Measurements from ENCODE around the gene ZBTB37. TPM values are rescaled to one million over a fixed set of nuclear protein-coding genes. Genes with fewer than 3 reads are reported as not detected.
"Not testable (repeated sequence)": the region's sequence is repeated elsewhere in the genome, so short reads cannot be mapped to it uniquely, and the experiment has no call there.

ZBTB37 gene
- total and polyA plus RNA-seq, 11 donors: 2.1 to 14.8 (median 7.8) TPM

DNA sequence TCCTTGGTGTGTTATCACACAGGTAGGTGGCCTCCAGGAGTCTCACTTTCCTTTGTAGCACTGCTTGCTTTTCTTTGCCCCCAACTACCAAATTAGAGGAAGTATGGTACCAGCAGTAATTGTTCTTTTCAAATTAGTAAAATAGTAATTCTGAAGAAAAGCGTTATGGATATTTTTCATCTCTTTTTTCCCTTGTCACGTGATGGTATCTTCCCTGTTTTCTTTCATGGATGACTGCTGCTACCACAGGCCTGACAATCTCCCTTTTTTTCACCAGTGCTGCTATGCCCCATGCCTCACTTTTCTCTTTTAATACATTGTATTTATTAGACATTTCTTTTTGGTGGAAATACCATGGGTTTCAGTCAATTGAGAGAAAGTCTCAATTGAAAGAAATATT is 3.3 kb downstream of the ZBTB37 start:
- peak overlapping the region in 1 of 12 donors; percentile 99 for H3K27ac ChIP-seq
- 48 to 93% (median 80%) methylated on average over 2 of the region's 2 CpGs for WGBS, 4 donors
- no peaks in the 10 kb centered on the region for H3K27me3 ChIP-seq
- no peaks in the 10 kb centered on the region for H3K9me3 ChIP-seq
- H3K36me3 ChIP-seq: peaks cover 0 to 62% (median 44%) of the 10 kb centered on the region in 9 donors
- H3K4me1 ChIP-seq: peaks cover 4 to 41% (median 32%) of the 10 kb centered on the region in 12 donors
- intact Hi-C loops (cut with DNase I): loop anchor here in 2 of 10 donors (10.0 kb wide), 2 partner anchors 63 to 93 kb away; no protein-coding TSS in a partner anchor
- TF ChIP-seq, protein P1, sequence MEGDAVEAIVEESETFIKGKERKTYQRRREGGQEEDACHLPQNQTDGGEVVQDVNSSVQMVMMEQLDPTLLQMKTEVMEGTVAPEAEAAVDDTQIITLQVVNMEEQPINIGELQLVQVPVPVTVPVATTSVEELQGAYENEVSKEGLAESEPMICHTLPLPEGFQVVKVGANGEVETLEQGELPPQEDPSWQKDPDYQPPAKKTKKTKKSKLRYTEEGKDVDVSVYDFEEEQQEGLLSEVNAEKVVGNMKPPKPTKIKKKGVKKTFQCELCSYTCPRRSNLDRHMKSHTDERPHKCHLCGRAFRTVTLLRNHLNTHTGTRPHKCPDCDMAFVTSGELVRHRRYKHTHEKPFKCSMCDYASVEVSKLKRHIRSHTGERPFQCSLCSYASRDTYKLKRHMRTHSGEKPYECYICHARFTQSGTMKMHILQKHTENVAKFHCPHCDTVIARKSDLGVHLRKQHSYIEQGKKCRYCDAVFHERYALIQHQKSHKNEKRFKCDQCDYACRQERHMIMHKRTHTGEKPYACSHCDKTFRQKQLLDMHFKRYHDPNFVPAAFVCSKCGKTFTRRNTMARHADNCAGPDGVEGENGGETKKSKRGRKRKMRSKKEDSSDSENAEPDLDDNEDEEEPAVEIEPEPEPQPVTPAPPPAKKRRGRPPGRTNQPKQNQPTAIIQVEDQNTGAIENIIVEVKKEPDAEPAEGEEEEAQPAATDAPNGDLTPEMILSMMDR (IDR thresholded peaks at IDR 0.05): no peak
- DNase-seq: no peak
- H3K4me3 ChIP-seq: no peak overlapping the region
- no peak for ATAC-seq

- H3K4me3 ChIP-seq: no peak overlapping the region
- no peaks in the 10 kb centered on the region for H3K27me3 ChIP-seq
- H3K36me3 ChIP-seq: peaks cover 0 to 82% (median 64%) of the 10 kb centered on the region in 9 donors
- no peak for TF ChIP-seq POLR2A (IDR thresholded peaks at IDR 0.05)
- H3K9me3 ChIP-seq: no peaks in the 10 kb centered on the region
- 94 to 98% (median 95%) methylated on average over 5 of the region's 5 CpGs for WGBS, 4 donors
- intact Hi-C loops (cut with DNase I): loop anchor here in 2 of 10 donors (10.0 kb wide), 2 partner anchors 58 to 88 kb away; no protein-coding TSS in a partner anchor
- no peak for ATAC-seq
- H3K27ac ChIP-seq: no peak overlapping the region
- peaks cover 0 to 5% (median 0%) of the 10 kb centered on the region in 12 donors for H3K4me1 ChIP-seq
- no peak for DNase-seq
These were observed 8.6 kb downstream of the ZBTB37 start for GRCh38 chr1:173876732-173877131.

DNA sequence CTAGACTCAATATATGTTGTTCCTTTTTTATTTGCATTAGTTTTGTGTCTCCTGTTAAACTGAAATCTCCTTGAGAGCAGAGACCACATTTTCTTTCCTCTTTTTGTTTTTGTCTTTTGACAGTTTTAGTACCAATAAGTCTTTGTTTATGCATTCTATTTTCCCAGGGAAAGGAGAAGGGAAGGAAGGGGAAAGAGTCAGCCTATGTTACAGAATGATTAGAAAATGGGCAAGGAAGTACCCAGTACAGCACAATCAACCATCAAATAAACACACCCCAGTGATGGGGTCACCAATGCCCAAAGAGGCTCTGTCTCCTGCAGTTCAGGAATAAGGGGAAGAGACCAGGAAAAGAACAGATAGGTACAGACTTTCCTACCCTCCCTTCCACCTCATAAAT is 10.1 kb downstream of the ZBTB37 start:
- Histone ChIP-seq H3K27me3 (no peaks in the 10 kb centered on the region), H3K27ac (no peak overlapping the region), H3K4me3 (no peak overlapping the region), H3K4me1 (no peaks in the 10 kb centered on the region), H3K9me3 (no peaks in the 10 kb centered on the region), H3K36me3 (peaks cover 0 to 72% (median 63%) of the 10 kb centered on the region in 9 donors)
- intact Hi-C loops (cut with DNase I): loop anchor here in 2 of 10 donors (10.0 kb wide), 2 partner anchors 57 to 87 kb away; no protein-coding TSS in a partner anchor
- ATAC-seq: no peak
- no peak for TF ChIP-seq POLR2A (IDR thresholded peaks at IDR 0.05)
- DNase-seq: no peak

GRCh38 chr1:173881117-173881516 is 12.9 kb downstream of the ZBTB37 start:
- H3K36me3 ChIP-seq: peaks cover 0 to 67% (median 47%) of the 10 kb centered on the region in 9 donors

DNA sequence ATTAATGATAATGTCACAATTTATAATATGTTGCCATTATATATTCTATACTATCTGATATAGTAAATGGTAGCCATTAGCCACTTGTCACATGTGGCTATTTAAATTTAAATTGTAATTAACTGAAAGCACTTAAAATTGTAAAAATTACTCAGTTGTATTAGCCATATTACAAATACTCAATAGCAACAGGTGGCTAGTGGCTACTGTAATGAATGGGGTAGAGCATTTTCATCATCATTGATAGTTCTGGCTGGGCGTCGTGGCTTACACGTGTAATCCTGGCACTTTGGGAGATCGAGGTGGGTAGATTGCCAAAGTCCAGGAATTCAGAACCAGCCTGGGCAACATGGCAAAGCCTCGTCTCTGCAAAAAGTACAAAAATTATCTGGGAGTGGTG is 16.5 kb downstream of the ZBTB37 start:
- no peak for TF ChIP-seq POLR2A (IDR thresholded peaks at IDR 0.05)
- TF ChIP-seq, protein P1 (IDR thresholded peaks at IDR 0.05): no peak
- peaks cover 0 to 7% (median 0%) of the 10 kb centered on the region in 12 donors for H3K4me1 ChIP-seq
- H3K4me3 ChIP-seq: no peak overlapping the region
- intact Hi-C loops (cut with DNase I): no loop called here
- H3K27ac ChIP-seq: no peak overlapping the region
- ATAC-seq (no peak), DNase-seq (no peak)
- H3K9me3 ChIP-seq: no peaks in the 10 kb centered on the region
- H3K27me3 ChIP-seq: no peaks in the 10 kb centered on the region
- WGBS, 4 donors: 94 to 96% (median 95%) methylated on average over 5 of the region's 5 CpGs
- H3K36me3 ChIP-seq: peaks cover 2 to 59% (median 41%) of the 10 kb centered on the region in 9 donors

More at GRCh38 chr1:173881117-173881516, 12.9 kb downstream of the ZBTB37 start:
- H3K27me3 ChIP-seq; intact Hi-C loops (cut with DNase I); DNase-seq; H3K27ac ChIP-seq; H3K4me3 ChIP-seq; H3K4me1 ChIP-seq; ATAC-seq; H3K9me3 ChIP-seq: not testable (repeated sequence)
- WGBS, 4 donors: 87 to 98% (median 91%) methylated on average over 4 of the region's 4 CpGs

Data from heart left ventricle (tissue), 16 donors.